Measurements from ENCODE around the gene SMARCA2. TPM values are rescaled to one million over a fixed set of nuclear protein-coding genes. Genes with fewer than 3 reads are reported as not detected.

SMARCA2 gene
- total and polyA plus RNA-seq, 4 donors, result 18.8 to 67.0 (median 41.1) TPM

GRCh38 chr9:2180704-2181103 is 165.6 kb downstream of the SMARCA2 start:
- 97% methylated on average over 2 of the region's 2 CpGs for WGBS
- TF ChIP-seq NR2F2 (IDR thresholded peaks at IDR 0.05) (no peak), SP1 (IDR thresholded peaks at IDR 0.05) (no peak), GABPA (IDR thresholded peaks at IDR 0.05 in 1 of 2, conservative IDR thresholded peaks at IDR 0.05 in 1 of 2) (no peak), FOXA1 (IDR thresholded peaks at IDR 0.05) (no peak), TAF1 (conservative IDR thresholded peaks at IDR 0.05) (no peak), HNF4A (conservative IDR thresholded peaks at IDR 0.05) (no peak), FOXA2 (IDR thresholded peaks at IDR 0.05) (no peak), JUND (IDR thresholded peaks at IDR 0.05) (no peak), YY1 (IDR thresholded peaks at IDR 0.05) (no peak), EGR1 (IDR thresholded peaks at IDR 0.05; ENCODE audit: low read depth in 2 of 2) (no peak), REST (IDR thresholded peaks at IDR 0.05) (no peak), MAX (IDR thresholded peaks at IDR 0.05) (no peak), CTCF (IDR thresholded peaks at IDR 0.05; ENCODE audit: low read depth, low read length, missing input control) (no peak), ZBTB33 (IDR thresholded peaks at IDR 0.05) (no peak), RAD21 (IDR thresholded peaks at IDR 0.05) (no peak)
- Histone ChIP-seq H3K4me1 (ENCODE audit: control insufficient read depth in 4 of 4, insufficient read depth in 4 of 4, low read length in 3 of 4) (no peaks in the 10 kb centered on the region), H3K27me3 (ENCODE audit: control insufficient read depth in 4 of 4, insufficient read depth in 4 of 4, low read length in 3 of 4) (no peaks in the 10 kb centered on the region), H3K36me3 (ENCODE audit: control insufficient read depth in 4 of 4, insufficient read depth in 3 of 4, low read depth in 1 of 4, low read length in 3 of 4) (peaks cover 0 to 29% (median 26%) of the 10 kb centered on the region in 4 donors), H3K4me3 (ENCODE audit: low read depth in 1 of 3, low read length in 3 of 3) (no peak overlapping the region), H3K27ac (ENCODE audit: low read depth in 1 of 2, low read length in 2 of 2) (no peak overlapping the region), H3K9ac (ENCODE audit: low read depth in 1 of 2, low read length in 2 of 2) (no peak overlapping the region), H3K9me3 (ENCODE audit: control insufficient read depth in 4 of 4, low read length in 3 of 4) (no peaks in the 10 kb centered on the region)
- DNase-seq (ENCODE audit: low spot score), result no peak

GRCh38 chr9:2181792-2182191 is 166.6 kb downstream of the SMARCA2 start:
- H3K4me1 ChIP-seq (ENCODE audit: control insufficient read depth in 4 of 4, insufficient read depth in 4 of 4, low read length in 3 of 4), result no peaks in the 10 kb centered on the region
- TF ChIP-seq RAD21 (IDR thresholded peaks at IDR 0.05) (peak; percentile 50 to 68), CTCF (IDR thresholded peaks at IDR 0.05; ENCODE audit: low read depth, low read length, missing input control) (peak; percentile 23), HNF4G (IDR thresholded peaks at IDR 0.05) (no peak), ZBTB33 (IDR thresholded peaks at IDR 0.05) (no peak)
- no peak overlapping the region for H3K27ac ChIP-seq (ENCODE audit: low read depth in 1 of 2, low read length in 2 of 2)
- 83% methylated on average over 7 of the region's 7 CpGs for WGBS
- DNase-seq (ENCODE audit: low spot score), result no peak
- H3K9ac ChIP-seq (ENCODE audit: low read depth in 1 of 2, low read length in 2 of 2), result no peak overlapping the region
- H3K4me3 ChIP-seq (ENCODE audit: low read depth in 1 of 3, low read length in 3 of 3), result no peak overlapping the region
- no peaks in the 10 kb centered on the region for H3K9me3 ChIP-seq (ENCODE audit: control insufficient read depth in 4 of 4, low read length in 3 of 4)
- peaks cover 1 to 38% (median 32%) of the 10 kb centered on the region in 4 donors for H3K36me3 ChIP-seq (ENCODE audit: control insufficient read depth in 4 of 4, insufficient read depth in 3 of 4, low read depth in 1 of 4, low read length in 3 of 4)
- no peaks in the 10 kb centered on the region for H3K27me3 ChIP-seq (ENCODE audit: control insufficient read depth in 4 of 4, insufficient read depth in 4 of 4, low read length in 3 of 4)

Data from liver (tissue), 9 donors.